ENCODE data around the gene RYK.

RYK gene

DNA sequence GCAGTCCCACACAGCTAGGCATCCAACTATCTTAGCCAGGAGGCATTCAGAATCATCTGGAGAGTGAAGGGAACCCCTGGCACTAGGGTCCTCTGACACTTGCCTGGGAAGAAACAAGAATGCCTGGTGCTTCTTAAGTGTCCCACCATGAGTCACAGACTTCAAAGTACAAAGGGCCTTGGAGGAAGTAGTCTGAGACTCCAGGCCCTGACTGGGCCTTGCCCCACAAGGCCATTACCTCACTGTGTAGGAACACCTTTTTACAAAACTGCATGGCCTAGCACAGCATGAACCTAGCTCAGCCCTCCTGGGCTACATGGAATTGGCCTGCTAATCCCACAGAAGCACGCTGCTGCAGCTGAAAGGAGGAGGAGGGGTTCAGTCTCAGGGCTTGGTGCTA, 116.4 kb downstream of the RYK start:
- Histone ChIP-seq H3K4me1 (ENCODE audit: control insufficient read depth in 1 of 2, insufficient read depth in 1 of 2, low read depth in 1 of 2, low read length in 1 of 2) (no peaks in the 10 kb centered on the region), H3K27me3 (no peaks in the 10 kb centered on the region), H3K27ac (no peak overlapping the region), H3K36me3 (no peaks in the 10 kb centered on the region), H3K9me3 (no peaks in the 10 kb centered on the region), H3K4me3 (ENCODE audit: low read depth in 1 of 2, low read length in 1 of 2) (no peak overlapping the region)
- TF ChIP-seq, protein P1, sequence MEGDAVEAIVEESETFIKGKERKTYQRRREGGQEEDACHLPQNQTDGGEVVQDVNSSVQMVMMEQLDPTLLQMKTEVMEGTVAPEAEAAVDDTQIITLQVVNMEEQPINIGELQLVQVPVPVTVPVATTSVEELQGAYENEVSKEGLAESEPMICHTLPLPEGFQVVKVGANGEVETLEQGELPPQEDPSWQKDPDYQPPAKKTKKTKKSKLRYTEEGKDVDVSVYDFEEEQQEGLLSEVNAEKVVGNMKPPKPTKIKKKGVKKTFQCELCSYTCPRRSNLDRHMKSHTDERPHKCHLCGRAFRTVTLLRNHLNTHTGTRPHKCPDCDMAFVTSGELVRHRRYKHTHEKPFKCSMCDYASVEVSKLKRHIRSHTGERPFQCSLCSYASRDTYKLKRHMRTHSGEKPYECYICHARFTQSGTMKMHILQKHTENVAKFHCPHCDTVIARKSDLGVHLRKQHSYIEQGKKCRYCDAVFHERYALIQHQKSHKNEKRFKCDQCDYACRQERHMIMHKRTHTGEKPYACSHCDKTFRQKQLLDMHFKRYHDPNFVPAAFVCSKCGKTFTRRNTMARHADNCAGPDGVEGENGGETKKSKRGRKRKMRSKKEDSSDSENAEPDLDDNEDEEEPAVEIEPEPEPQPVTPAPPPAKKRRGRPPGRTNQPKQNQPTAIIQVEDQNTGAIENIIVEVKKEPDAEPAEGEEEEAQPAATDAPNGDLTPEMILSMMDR (IDR thresholded peaks at IDR 0.05): no peak

DNA sequence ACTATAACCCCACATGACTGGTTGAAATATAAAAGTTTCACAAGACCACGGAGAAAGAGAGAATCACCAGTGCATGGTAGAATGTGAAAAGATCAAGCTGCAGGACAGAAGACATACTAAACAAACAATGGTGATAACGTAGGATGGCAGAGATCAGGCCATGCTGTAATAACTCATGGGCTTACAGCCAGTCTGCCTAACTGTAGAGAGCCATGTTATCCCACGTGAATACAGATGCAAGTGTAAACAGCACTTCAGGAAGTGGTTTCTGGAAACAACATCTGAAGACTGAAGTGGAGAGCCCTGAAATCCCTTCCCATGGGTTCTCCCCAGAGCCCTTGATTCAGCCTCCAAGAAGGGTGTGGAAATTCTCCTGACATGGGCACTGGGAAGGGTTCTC, 117.7 kb downstream of the RYK start:
- Histone ChIP-seq H3K4me1 (ENCODE audit: control insufficient read depth in 1 of 2, insufficient read depth in 1 of 2, low read depth in 1 of 2, low read length in 1 of 2) (no peaks in the 10 kb centered on the region), H3K9me3 (no peaks in the 10 kb centered on the region), H3K36me3 (no peaks in the 10 kb centered on the region), H3K27me3 (no peaks in the 10 kb centered on the region), H3K27ac (no peak overlapping the region), H3K4me3 (ENCODE audit: low read depth in 1 of 2, low read length in 1 of 2) (no peak overlapping the region)
- TF ChIP-seq, protein P1 (IDR thresholded peaks at IDR 0.05): no peak

DNA sequence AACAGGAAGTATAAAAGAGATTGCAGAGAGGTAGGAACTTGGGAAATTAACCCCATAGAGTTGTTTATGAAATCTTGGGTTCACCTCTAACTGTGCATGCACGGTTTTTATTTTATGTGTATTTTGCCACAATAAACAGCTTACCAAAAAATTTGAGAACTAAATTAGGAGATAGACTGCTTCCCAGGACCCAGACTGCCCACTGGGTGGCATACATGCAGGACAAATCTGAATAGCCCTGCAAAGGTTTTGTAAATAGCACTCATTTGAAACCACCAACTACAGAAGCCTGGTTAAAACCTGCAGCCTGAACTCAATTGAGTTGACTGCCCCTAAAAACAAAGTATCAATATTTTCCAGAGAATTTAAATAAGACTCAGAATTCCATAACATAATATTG, 124.5 kb downstream of the RYK start:
- Histone ChIP-seq H3K36me3 (no peaks in the 10 kb centered on the region), H3K4me3 (ENCODE audit: low read depth in 1 of 2, low read length in 1 of 2) (no peak overlapping the region)
- TF ChIP-seq, protein P1 (IDR thresholded peaks at IDR 0.05): no peak

DNA sequence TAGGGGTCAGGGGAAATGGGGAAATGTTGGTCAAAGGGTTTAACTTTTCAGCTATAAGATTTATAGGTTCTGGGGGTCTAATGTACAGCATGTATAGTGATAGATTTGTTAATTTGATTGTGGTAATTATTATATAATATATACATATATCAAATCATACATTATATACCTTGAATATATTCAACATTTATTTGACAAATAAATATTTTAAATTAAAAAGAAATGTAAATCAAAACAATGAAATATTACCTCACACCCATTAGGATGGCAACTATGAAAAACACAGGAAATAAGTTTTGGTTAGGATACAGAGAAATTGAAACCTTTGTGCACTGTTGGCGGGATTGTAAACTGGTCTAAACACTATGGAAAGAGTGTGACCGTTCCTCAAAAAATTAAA, 135.9 kb downstream of the RYK start:
- H3K36me3 ChIP-seq: no peaks in the 10 kb centered on the region
- TF ChIP-seq, protein P1 (IDR thresholded peaks at IDR 0.05): no peak
- H3K4me1 ChIP-seq (ENCODE audit: control insufficient read depth in 1 of 2, insufficient read depth in 1 of 2, low read depth in 1 of 2, low read length in 1 of 2): no peaks in the 10 kb centered on the region
- no peak overlapping the region for H3K4me3 ChIP-seq (ENCODE audit: low read depth in 1 of 2, low read length in 1 of 2)
- H3K9me3 ChIP-seq: no peaks in the 10 kb centered on the region
- H3K27me3 ChIP-seq: no peaks in the 10 kb centered on the region
- no peak overlapping the region for H3K27ac ChIP-seq

More for the DNA sequence above, 124.5 kb downstream of the RYK start:
- Histone ChIP-seq H3K4me1 (ENCODE audit: control insufficient read depth in 1 of 2, insufficient read depth in 1 of 2, low read depth in 1 of 2, low read length in 1 of 2) (peaks cover 0 to 7% of the 10 kb centered on the region in 2 experiments), H3K27ac (no peak overlapping the region), H3K9me3 (no peaks in the 10 kb centered on the region), H3K27me3 (no peaks in the 10 kb centered on the region)

DNA sequence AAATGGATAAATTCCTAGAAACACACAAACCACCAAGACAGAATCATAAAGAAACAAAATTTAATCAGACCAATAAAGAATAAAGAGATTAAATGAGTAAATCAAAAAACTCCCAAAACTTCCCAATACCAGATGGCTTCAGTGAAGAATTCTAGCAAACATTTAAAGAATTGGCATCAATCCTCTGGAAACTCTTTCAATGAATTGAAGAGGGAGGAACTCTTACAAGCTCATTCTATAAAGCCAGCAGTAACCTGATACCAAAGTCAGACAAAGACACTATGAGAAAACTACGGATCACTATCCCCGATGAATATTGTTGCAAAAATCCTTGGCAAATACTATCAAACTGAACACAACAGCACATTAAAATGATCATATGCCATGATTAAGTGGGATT, 139.0 kb downstream of the RYK start:
- TF ChIP-seq, protein P1 (IDR thresholded peaks at IDR 0.05): no peak
- H3K4me1 ChIP-seq (ENCODE audit: control insufficient read depth in 1 of 2, insufficient read depth in 1 of 2, low read depth in 1 of 2, low read length in 1 of 2): no peaks in the 10 kb centered on the region
- H3K4me3 ChIP-seq (ENCODE audit: low read depth in 1 of 2, low read length in 1 of 2): no peak overlapping the region
- H3K36me3 ChIP-seq: no peaks in the 10 kb centered on the region
- no peaks in the 10 kb centered on the region for H3K27me3 ChIP-seq
- no peak overlapping the region for H3K27ac ChIP-seq
- no peaks in the 10 kb centered on the region for H3K9me3 ChIP-seq

DNA sequence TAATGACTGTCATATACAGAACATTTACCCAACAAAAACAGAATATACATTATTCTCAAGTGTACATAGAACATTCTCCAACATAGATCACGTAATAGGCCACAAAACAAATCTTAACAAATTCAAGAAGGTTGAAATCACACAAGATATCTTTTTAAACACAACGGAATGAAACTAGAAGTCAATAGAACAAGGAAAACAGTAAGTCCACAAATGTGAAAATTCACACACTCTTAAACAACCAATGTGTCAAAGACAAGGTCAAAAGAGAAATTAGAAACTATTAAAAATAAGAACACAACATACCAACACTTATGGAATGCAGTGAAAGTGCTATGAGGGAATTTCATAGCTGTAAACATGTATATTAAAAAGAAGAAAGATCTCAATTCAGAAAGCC, 139.7 kb downstream of the RYK start:
- TF ChIP-seq, protein P1 (IDR thresholded peaks at IDR 0.05): no peak
- no peaks in the 10 kb centered on the region for H3K27me3 ChIP-seq
- H3K4me1 ChIP-seq (ENCODE audit: control insufficient read depth in 1 of 2, insufficient read depth in 1 of 2, low read depth in 1 of 2, low read length in 1 of 2): no peaks in the 10 kb centered on the region
- H3K4me3 ChIP-seq (ENCODE audit: low read depth in 1 of 2, low read length in 1 of 2): no peak overlapping the region
- no peaks in the 10 kb centered on the region for H3K36me3 ChIP-seq
- H3K9me3 ChIP-seq: no peaks in the 10 kb centered on the region
- H3K27ac ChIP-seq: no peak overlapping the region

Data from neutrophil (primary cell).